Adrenal gland (tissue), 5 donors: ENCODE measurements around the gene HMOX2.

Source experiments
- POLR2A ChIP-seq, 2 donors: fragments of 450-650 bp; IDR thresholded peaks; one replicate each; pipeline ENCODE4 v1.6.1; 2017; ENCODE audit warnings: antibody characterized with exemption in 2 of 2, mild to moderate bottlenecking in 2 of 2, moderate library complexity in 1 of 2
- TF ChIP-seq, protein P1 (sequence below), 6 experiments: fragments of 450-650 bp in 4 of 6; fragments of 200-600 bp in 2 of 6; sonication (generic) in 1 of 6; IDR thresholded peaks; 1 replicate in 5 of 6; 2 replicates in 1 of 6; pipeline versions ENCODE4 v1.5.1 to v1.8.0; 2016 to 2021; ENCODE audit warnings: antibody characterized with exemption in 6 of 6, mild to moderate bottlenecking in 2 of 6, moderate library complexity in 1 of 6
- donor health status: DM: no; HTN: no; CAD: no.

DNA sequence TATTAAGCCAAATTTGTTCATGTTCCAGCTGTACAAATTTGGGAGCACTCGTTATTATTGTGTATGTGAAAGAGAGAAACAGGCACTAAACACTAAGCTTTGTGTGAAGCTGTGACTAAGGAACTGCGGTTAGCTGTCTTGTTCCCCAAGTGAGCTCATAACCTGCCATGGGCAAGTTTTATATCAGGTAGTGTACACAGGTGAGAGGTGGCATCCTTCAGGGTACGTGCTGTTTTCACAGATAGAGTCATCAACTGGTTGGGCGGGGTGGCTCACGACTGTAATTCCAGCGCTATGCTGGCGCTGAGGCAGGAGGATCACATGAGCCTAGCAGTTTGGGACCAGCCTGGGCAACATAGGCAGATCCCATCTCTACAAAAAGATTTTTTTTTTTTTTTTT is 47.7 kb upstream of the HMOX2 start:
- TF ChIP-seq, protein P1, sequence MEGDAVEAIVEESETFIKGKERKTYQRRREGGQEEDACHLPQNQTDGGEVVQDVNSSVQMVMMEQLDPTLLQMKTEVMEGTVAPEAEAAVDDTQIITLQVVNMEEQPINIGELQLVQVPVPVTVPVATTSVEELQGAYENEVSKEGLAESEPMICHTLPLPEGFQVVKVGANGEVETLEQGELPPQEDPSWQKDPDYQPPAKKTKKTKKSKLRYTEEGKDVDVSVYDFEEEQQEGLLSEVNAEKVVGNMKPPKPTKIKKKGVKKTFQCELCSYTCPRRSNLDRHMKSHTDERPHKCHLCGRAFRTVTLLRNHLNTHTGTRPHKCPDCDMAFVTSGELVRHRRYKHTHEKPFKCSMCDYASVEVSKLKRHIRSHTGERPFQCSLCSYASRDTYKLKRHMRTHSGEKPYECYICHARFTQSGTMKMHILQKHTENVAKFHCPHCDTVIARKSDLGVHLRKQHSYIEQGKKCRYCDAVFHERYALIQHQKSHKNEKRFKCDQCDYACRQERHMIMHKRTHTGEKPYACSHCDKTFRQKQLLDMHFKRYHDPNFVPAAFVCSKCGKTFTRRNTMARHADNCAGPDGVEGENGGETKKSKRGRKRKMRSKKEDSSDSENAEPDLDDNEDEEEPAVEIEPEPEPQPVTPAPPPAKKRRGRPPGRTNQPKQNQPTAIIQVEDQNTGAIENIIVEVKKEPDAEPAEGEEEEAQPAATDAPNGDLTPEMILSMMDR (IDR thresholded peaks at IDR 0.05), result no peak
- TF ChIP-seq POLR2A (IDR thresholded peaks at IDR 0.05), result no peak
